Right cardiac atrium (tissue), 5 donors: ENCODE data around the gene EIF4ENIF1. TPM values are rescaled to one million over a fixed set of nuclear protein-coding genes. Genes with fewer than 3 reads are reported as not detected.
"Not testable (repeated sequence)": the region's sequence is repeated elsewhere in the genome, so short reads cannot be mapped to it uniquely, and the experiment has no call there.

Source experiments
- ATAC-seq, 2 donors: fragments of 200-7000 bp; cut with Tn5 transposase; one replicate each; pipeline versions ENCODE4 v1.8.0 to v1.9.1; 2020; ENCODE audit warnings: moderate library complexity in 2 of 2, mild to moderate bottlenecking in 1 of 2
- DNase-seq, 3 donors: peaks; one replicate each; pipeline ENCODE4 v3.0.0-alpha.2; 2020
- H3K27ac ChIP-seq: one replicate; pipeline ENCODE4 v1.5.1; 2013; ENCODE audit warnings: mild to moderate bottlenecking, low read length, control low read depth, moderate library complexity
- H3K27me3 ChIP-seq: one replicate; pipeline ENCODE4 v1.6.1; 2013; ENCODE audit not compliant: control insufficient read depth, insufficient read depth
- H3K4me1 ChIP-seq: one replicate; pipeline ENCODE4 v1.6.1; 2013; ENCODE audit warnings: low read length; ENCODE audit not compliant: control insufficient read depth, insufficient read depth
- H3K4me3 ChIP-seq: one replicate; pipeline ENCODE4 v1.5.1; 2013; ENCODE audit warnings: low read length, control low read depth
- H3K9me3 ChIP-seq: one replicate; pipeline ENCODE4 v1.6.1; 2013; ENCODE audit warnings: low read length; ENCODE audit not compliant: control insufficient read depth
- WGBS: extraction: QIAGEN DNeasy Blood & Tissue Kit; methylation state at CpG from one replicate; pipeline ENCODE4 v1.1.7; 2013; 5-methylcytosine and 5-hydroxymethylcytosine counted together
- intact Hi-C, 4 donors: fragments of 100-400 bp; cut with DNase I; formaldehyde crosslinking; loops; one replicate each; pipeline versions ENCODE4 v1.11.0 to v1.14.0; 2022 to 2023
- long read RNA-seq, 4 donors: library from polyadenylated mRNA; unstranded; transcript quantifications; one replicate each; pipeline ENCODE4 v2.0.0, GENCODE V29; 2020 to 2021
- polyA plus RNA-seq: library from polyadenylated mRNA; stranded (reverse); fragments of 200-250 nt; gene quantifications from one replicate; pipeline ENCODE4 v1.2.3, GENCODE V29; 2013
- total RNA-seq, 4 donors: library from RNA; stranded (reverse); fragmentation: NEBNext Ultra II Directional; extraction: Animal tissue kit (Norgen Biotek cat#: 25700); gene quantifications; one replicate each; pipeline ENCODE4 v1.2.1, GENCODE V29; 2021
- donor health status: healthy with polysubstance abuse.
- donor health status: DM: no; HTN: yes; CAD: no.
- donor health status: DM: no; HTN: no; CAD: no.
- donor health status: DM: no; HTN: yes; CAD: no; lungs with severe emphysema.
- donor health status: DM: yes; HTN: yes; CAD: no.

EIF4ENIF1 gene
- 10 to 100 TPM; 20.3 to 37.9 (median 27.2) TPM for total RNA-seq
- 10.0 TPM for polyA plus RNA-seq
- long read RNA-seq, donor 1, transcript EIF4ENIF1-201 (19 exons, 3,544 nt): major isoform, 15 of 43 reads
- long read RNA-seq, donor 1, partial matches to known transcripts: 10 of 43 reads
- long read RNA-seq, donor 1, other reads (novel, unspliced or antisense): 18 of 43 reads
- long read RNA-seq, donor 2, transcript EIF4ENIF1-201 (19 exons, 3,544 nt): major isoform, 14 of 29 reads
- long read RNA-seq, donor 2, partial matches to known transcripts: 4 of 29 reads
- long read RNA-seq, donor 2, other reads (novel, unspliced or antisense): 11 of 29 reads
- long read RNA-seq, donor 3, partial matches to known transcripts: 5 of 15 reads
- long read RNA-seq, donor 3, other reads (novel, unspliced or antisense): 8 of 15 reads
- long read RNA-seq, donor 4, transcript EIF4ENIF1-201 (19 exons, 3,544 nt): major isoform, 10 of 17 reads
- long read RNA-seq, donor 4, partial matches to known transcripts: 0 of 17 reads
- long read RNA-seq, donor 4, other reads (novel, unspliced or antisense): 6 of 17 reads

- under 1% methylated on average over 99 of the region's 100 CpGs for WGBS
- intact Hi-C loops: no loop called here
- H3K27ac ChIP-seq: peak within 1 kb of the TSS; percentile 96
- peak; percentile 90 to 96 (median 96) for DNase-seq
- peak; percentile 96 to 97 for ATAC-seq
- H3K27me3 ChIP-seq: no peaks in the 10 kb centered on the region
- no peaks in the 10 kb centered on the region for H3K9me3 ChIP-seq
- peaks cover 1% of the 10 kb centered on the region for H3K4me1 ChIP-seq
- H3K4me3 ChIP-seq: peak within 1 kb of the TSS; percentile 83
Measured at GRCh38 chr22:31489632-31490495, at the start of gene EIF4ENIF1. EIF4ENIF1 (minus strand) TSS chr22:31489842; CDS start chr22:31488718, 1,124 bp downstream.

- H3K4me3 ChIP-seq: no peak overlapping the region
- H3K27ac ChIP-seq: no peak overlapping the region
- DNase-seq: no peak
- ATAC-seq: no peak
- no peaks in the 10 kb centered on the region for H3K4me1 ChIP-seq
- H3K9me3 ChIP-seq: no peaks in the 10 kb centered on the region
- intact Hi-C loops: no loop called here
- WGBS: 92% methylated on average over 5 of the region's 5 CpGs
- H3K27me3 ChIP-seq: no peaks in the 10 kb centered on the region
Measured at GRCh38 chr22:31538815-31539214, 49.2 kb upstream of the EIF4ENIF1 start.

- Histone ChIP-seq H3K27me3 (no peaks in the 10 kb centered on the region), H3K27ac (no peak overlapping the region), H3K4me3 (no peak overlapping the region), H3K4me1 (no peaks in the 10 kb centered on the region), H3K9me3 (no peaks in the 10 kb centered on the region)
- no peak for DNase-seq
- intact Hi-C loops: no loop called here
- no peak for ATAC-seq
- WGBS: 73% methylated on average over 8 of the region's 8 CpGs
Measured at GRCh38 chr22:31537019-31537535, 47.4 kb upstream of the EIF4ENIF1 start.

GRCh38 chr22:31533374-31533773 lies 43.7 kb upstream of the EIF4ENIF1 start:
- WGBS: 89% methylated on average over 5 of the region's 5 CpGs
- no peaks in the 10 kb centered on the region for H3K4me1 ChIP-seq
- H3K27me3 ChIP-seq: no peaks in the 10 kb centered on the region
- H3K27ac ChIP-seq: no peak overlapping the region
- DNase-seq: no peak
- ATAC-seq: no peak
- no peaks in the 10 kb centered on the region for H3K9me3 ChIP-seq
- intact Hi-C loops: no loop called here
- H3K4me3 ChIP-seq: no peak overlapping the region

GRCh38 chr22:31532060-31532459 lies 42.4 kb upstream of the EIF4ENIF1 start:
- Histone ChIP-seq H3K4me1 (no peaks in the 10 kb centered on the region), H3K27ac (no peak overlapping the region), H3K4me3 (no peak overlapping the region), H3K9me3 (no peaks in the 10 kb centered on the region), H3K27me3 (no peaks in the 10 kb centered on the region)
- 91% methylated on average over 1 of the region's 1 CpG for WGBS
- intact Hi-C loops: no loop called here
- DNase-seq: no peak
- ATAC-seq: no peak

GRCh38 chr22:31530823-31531195 lies 41.2 kb upstream of the EIF4ENIF1 start:
- H3K27ac ChIP-seq: no peak overlapping the region
- no peaks in the 10 kb centered on the region for H3K9me3 ChIP-seq
- intact Hi-C loops: no loop called here
- H3K27me3 ChIP-seq: no peaks in the 10 kb centered on the region
- 50% methylated on average over 3 of the region's 3 CpGs for WGBS
- H3K4me1 ChIP-seq: no peaks in the 10 kb centered on the region
- no peak overlapping the region for H3K4me3 ChIP-seq
- no peak for DNase-seq
- peak in 1 of 2 donors; percentile 22 for ATAC-seq

GRCh38 chr22:31526270-31526669 lies 36.6 kb upstream of the EIF4ENIF1 start:
- no peak for ATAC-seq
- Histone ChIP-seq H3K4me1 (no peaks in the 10 kb centered on the region), H3K27me3 (no peaks in the 10 kb centered on the region), H3K4me3 (no peak overlapping the region), H3K9me3 (no peaks in the 10 kb centered on the region), H3K27ac (no peak overlapping the region)
- DNase-seq: no peak
- intact Hi-C loops: no loop called here
- WGBS: 89% methylated on average over 7 of the region's 7 CpGs

- ATAC-seq, intact Hi-C loops: not testable (repeated sequence)
- WGBS: 95% methylated on average over 5 of the region's 5 CpGs
Measured at GRCh38 chr22:31524132-31524531, 34.5 kb upstream of the EIF4ENIF1 start.

GRCh38 chr22:31520051-31520450 lies 30.4 kb upstream of the EIF4ENIF1 start:
- H3K27ac ChIP-seq: no peak overlapping the region
- whole genome bisulfite sequencing: 76% methylated on average over 4 of the region's 4 CpGs
- H3K4me3 ChIP-seq: no peak overlapping the region
- ATAC-seq (no peak), DNase-seq (no peak)
- H3K9me3 ChIP-seq: no peaks in the 10 kb centered on the region
- H3K4me1 ChIP-seq: peaks cover 3% of the 10 kb centered on the region
- intact Hi-C loops: no loop called here
- no peaks in the 10 kb centered on the region for H3K27me3 ChIP-seq

More at GRCh38 chr22:31524132-31524531, 34.5 kb upstream of the EIF4ENIF1 start:
- DNase-seq, H3K4me1 ChIP-seq, H3K4me3 ChIP-seq, H3K9me3 ChIP-seq, H3K27me3 ChIP-seq, H3K27ac ChIP-seq: not testable (repeated sequence)

GRCh38 chr22:31509061-31509762 lies 19.6 kb upstream of the EIF4ENIF1 start:
- 85% methylated on average over 6 of the region's 6 CpGs for WGBS
- Histone ChIP-seq H3K27me3 (no peaks in the 10 kb centered on the region), H3K4me1 (no peaks in the 10 kb centered on the region), H3K27ac (no peak overlapping the region), H3K9me3 (no peaks in the 10 kb centered on the region), H3K4me3 (no peak overlapping the region)
- DNase-seq: no peak
- ATAC-seq: peak in 1 of 2 donors; percentile 48
- intact Hi-C loops: no loop called here
